ENCODE data around the gene YIPF1.
A peak's percentile ranks its signal among the peaks of the same experiment; 100 is the strongest.

The YIPF1 gene

GRCh38 chr1:53889304-53890298, at the start of gene YIPF1:
Gene YIPF1, minus strand, starts transcription at chr1:53889797. Its CDS starts 860 bp downstream, at chr1:53888937.
- DNase-seq = peak; percentile 62

GRCh38 chr1:53938136-53938830, 48.7 kb upstream of the YIPF1 start:
- DNase-seq = no peak

DNA sequence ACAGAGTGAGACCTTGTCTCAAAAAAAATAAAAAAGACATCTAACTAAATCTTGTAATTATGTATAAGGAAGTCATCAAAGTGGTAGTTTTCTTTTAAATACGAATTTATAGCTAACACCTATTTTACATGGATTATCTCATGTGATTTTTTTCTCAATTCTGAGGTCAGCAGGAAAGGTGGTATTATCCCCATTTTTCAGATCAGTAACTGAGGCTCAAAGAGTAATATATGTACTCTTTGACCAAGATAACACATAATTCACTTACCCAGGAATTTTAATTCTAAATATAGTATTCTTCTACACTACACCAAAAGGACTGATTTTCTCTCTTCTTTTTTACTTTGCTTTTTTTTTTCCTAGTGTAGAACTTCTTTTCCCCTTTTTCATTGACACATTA, 46.8 kb upstream of the YIPF1 start:
- no peak for DNase-seq

DNA sequence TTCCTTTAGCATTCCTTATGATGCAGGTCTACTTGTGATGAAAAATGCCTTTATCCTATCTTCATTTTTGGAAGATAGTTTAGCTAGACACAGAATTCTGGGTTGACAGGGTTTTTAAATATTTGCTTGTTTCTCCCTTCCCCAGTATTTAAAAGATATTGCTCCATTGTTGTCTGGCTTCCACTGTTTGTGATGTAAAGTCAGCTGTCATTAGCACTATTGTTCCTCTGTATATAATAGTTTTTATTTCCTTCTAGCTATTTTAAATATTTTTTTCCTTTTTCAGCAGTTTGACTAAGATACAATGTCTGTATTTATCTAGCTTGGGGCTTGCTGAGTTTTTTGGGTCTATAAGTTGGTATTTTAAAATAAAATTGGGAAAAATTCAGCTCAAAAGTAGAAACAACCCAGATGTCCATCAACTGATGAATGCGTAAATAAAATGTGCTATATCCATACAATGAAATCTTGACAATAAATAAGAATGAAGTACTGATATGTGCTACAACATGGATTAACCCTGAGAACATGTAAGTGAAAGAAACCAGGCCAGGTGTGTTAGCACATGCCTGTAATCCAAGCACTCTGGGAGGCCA, 44.7 kb upstream of the YIPF1 start:
- DNase-seq = no peak

GRCh38 chr1:53931523-53931922, 41.9 kb upstream of the YIPF1 start:
- no peak for DNase-seq

- DNase-seq = no peak
Observed at GRCh38 chr1:53930932-53931331, 41.3 kb upstream of the YIPF1 start.

DNA sequence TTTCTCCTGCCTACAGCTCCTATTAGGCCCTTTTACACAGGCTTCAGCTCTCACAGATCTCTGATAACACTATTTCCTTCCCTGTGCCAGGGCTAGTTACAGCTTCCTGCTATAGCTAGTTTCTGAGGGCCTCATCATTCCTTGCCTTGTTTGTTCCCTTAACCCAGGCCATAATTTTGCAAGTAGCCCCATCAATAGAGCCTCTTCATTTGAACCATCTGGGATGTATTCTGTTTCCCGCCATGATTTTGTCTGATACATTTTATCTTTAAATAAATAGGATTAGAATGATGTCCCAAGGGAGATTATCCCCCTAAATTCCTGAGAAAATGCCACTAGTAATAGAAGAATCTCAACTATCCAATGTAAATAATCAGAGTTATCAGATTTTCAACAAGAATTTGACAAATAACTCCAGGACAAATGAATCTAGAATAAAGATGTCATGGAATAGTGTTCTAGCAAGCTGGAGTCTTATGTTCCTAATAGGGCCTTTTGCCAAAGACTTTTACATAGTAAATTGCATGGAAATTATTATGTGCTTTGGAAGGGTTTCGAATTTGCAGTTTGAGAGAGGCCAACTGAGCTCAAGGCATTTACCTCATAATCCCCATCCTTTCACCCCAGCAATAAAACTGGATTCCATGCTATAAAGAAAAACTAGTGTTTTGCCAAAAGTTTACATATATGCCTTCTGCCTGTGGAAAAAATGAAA, 39.8 kb upstream of the YIPF1 start:
- no peak for DNase-seq

DNA sequence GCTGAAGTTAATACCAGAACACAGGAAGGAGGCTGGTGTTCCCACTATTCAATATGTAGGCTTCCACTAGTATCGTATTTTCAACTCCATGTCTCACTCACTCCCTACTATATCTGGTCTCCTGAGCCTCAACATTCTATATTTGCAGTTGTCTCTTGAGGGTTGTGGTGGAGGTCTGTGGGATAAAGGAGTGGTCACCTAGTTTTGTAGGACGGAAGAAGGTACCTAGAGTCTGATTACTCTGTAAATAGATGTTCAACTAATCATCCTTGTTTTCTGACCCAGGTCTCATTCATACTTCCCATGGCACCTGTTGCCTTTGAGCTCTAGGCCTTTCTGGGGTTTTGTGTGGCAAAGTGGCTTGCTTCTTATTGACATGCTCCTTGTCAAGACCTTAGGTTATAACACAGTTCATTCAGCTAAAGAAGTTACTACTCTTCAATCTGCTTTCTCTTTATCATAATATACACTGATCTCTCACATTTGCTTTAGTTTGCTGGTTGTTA, 37.8 kb upstream of the YIPF1 start:
- DNase-seq = no peak

- no peak for DNase-seq
Observed at GRCh38 chr1:53919675-53920066, 30.1 kb upstream of the YIPF1 start.

DNA sequence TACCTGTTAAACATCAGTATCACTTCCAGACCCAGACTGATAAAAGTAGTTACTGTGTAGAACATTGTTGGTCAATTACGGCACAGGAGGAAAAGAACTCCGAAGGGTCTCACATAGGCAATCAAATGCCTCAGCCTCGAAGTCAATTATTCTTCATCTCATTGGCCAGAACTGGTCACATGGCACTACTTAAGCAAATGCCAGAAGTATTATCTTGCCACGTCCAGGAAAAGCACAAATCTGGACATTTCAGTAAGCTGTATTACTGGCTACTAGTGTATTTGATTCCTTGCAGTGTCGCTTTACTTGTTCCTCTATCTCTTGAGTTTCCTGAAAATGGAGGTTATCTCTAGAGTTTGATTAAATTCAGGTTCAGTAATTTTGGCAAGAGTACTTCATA, 28.7 kb upstream of the YIPF1 start:
- DNase-seq = no peak

DNA sequence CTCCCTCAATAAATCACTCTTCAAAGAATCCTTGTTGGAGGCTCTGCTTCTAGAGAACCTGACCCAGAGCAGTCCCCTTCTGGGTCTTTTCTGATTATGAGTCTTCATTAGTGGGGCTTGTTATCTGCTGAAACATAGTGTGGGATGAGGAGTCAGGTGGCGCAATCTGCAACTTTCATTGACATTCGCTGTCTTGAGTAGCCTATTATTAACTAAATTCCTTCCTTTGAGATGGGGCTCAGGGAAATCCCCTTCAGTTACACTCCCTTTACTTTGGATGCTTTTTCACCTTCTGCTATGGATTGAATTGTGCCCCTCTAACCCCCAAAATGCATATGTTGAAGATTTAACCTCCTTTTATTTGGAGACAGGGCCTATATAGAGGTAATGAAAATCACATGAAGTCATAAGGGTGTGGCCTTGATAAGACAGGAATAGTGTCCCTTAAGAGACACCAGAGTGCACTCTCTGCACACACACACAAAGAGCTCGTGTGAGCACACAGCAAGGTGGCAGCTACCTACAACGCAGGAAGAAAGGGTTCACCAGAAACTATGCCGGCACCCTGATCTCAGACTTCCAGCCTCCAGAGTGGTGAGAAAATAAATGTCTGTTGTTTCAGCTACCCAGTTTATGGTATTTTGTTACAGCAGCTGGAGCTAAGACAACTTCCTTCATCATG, 23.9 kb upstream of the YIPF1 start:
- no peak for DNase-seq

GRCh38 chr1:53911442-53911841, 21.8 kb upstream of the YIPF1 start:
- no peak for DNase-seq

DNA sequence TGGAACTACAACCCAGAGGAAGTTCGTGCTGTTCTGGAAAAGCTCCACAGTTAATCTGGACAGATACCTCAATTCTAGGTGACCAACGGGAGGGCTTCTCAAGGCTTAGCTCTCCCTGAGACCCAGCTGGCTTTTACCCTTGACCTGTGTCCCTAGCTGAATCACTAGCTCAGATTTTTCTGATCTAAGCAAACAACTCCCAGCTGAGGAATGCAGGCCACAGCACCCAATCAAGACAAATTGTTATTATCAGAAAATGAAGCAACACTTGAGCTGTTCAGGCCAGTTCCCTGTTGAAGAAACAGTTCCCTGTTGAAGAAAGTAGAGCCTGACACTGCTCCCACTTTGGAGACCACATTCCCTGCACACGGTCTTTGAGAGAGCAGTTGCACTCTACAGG, 20.3 kb upstream of the YIPF1 start:
- no peak for DNase-seq

GRCh38 chr1:53906121-53906520, 16.5 kb upstream of the YIPF1 start:
- DNase-seq = no peak

DNA sequence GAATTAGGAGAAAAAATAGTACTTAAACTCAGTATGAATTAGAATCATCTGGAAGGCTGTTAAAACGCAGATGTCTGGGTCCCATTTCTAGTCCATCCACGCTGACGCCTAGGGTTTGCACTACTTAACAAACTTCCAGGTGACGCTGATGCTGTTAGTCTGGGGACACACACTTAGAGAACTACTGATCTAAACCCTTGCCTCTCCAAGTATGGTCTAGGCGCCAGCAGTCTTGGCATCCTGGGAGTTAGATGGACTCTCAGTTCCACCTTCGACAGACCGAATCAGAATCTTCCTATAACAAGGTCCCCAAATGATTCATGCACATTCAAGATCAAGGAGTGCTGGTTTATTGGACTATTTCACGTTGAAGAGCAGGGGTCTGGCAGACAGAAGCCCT, 15.9 kb upstream of the YIPF1 start:
- no peak for DNase-seq

- DNase-seq = no peak
Observed at GRCh38 chr1:53902235-53903138, 12.9 kb upstream of the YIPF1 start.

DNA sequence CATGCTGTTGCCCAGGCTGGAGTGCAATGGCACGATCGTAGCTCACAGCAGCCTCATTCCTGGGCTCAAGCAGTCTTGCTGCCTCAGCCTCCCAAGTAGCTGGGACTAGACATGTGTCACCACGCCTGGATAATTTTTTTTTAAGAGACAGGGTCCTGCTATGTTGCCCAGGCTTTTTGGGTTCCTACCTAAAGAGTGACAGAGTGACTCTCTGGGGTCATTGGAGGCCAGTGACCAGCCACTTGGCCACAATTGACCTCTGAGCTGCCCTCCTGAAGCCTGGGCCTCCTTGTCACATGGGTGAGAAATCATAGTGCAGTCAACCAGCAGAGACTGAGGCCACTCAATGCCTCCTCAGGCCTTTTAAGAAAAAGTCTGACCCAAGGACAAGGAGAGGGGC, 10.1 kb upstream of the YIPF1 start:
- no peak for DNase-seq

DNA sequence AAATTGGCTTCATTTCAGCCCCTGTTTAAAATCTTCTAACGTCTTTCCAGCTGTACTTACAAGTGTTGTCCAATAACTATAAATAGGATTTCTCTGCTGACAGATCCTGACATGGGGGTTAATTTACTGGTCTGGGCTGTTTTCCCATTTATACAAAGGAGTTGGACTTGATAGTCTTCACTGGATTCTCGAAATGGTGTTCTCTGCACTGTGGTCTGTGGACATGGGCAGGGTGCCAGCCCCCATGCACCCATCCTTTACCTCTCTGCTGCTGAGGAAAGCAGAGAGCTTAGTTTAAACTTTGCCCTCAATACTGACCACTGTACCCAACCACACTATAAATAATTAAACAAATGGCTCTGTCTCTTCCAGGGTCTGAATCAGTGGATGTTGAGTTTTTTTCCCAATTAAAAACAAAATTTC, 9.6 kb upstream of the YIPF1 start:
- DNase-seq = no peak

DNA sequence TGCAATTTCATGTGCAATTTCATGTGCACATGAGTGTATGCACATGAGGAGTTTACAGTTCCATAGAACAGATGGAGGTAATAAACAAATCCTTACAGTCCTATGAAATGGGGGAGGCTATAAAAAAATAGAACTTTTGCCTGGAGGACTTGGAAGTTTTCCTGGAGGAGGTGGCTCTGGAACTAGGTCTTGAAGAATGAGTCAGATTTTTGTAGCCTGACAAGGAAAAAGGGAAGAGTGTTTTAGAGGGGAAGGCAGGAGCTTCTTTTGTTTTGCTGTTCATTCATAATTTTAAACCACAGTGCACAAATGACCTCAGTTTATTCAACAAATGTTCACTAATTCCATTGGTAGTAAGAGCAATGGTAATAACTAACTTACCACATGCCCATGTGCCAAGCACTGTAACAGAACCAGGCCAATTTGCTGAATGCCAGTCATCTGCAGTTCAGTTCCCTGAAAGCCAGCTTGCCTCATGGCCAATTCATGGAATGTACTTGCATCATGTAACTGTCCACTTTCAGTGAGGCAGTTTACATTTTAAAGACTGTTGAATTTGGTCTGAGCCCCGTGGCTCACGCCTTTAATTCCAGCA, 7.1 kb upstream of the YIPF1 start:
- DNase-seq = no peak

DNA sequence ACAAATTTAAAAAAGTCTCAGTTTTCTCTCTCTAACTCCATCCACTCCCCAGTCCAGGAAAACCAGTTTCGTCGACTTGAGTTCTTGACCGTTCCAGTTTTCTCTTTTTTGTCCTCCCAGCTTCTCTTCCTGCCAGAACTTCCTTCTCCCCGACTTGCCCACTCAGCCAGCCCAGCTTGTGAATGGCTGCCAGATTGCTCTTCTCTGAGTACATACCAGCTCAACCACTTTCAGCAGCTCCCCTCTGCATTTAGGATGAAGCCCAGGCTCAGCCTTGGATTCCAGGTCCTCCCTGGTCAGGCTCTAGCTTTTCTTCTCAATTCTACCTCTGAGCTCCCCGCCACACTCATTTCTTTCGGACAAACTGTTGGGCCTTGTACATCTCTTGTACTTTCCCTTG, 5.8 kb upstream of the YIPF1 start:
- DNase-seq = no peak

- DNase-seq = no peak
Observed at GRCh38 chr1:53894644-53895043, 5.0 kb upstream of the YIPF1 start.
